A673 (cell line): ENCODE measurements around the gene TLE4. TPM values are rescaled to one million over a fixed set of nuclear protein-coding genes. Genes with fewer than 3 reads are reported as not detected.

Experiments used
- BruUV-seq: library from RNA; stranded (reverse); fragments of 400-500 nt; replicated peaks from 2 replicates; lab custom pipeline; 2021; lab: Mats Ljungman, UMichigan
- CTCF ChIA-PET: fragments of 300-600 bp; sonication (Branson Sonifier 250); formaldehyde crosslinking; loops from one replicate; lab custom pipeline; 2022; ENCODE audit warnings: antibody characterized with exemption; lab: Charles Lee
- POLR2A ChIA-PET: fragments of 300-600 bp; sonication (Branson Sonifier 250); formaldehyde crosslinking; loops from one replicate; lab custom pipeline; 2022; ENCODE audit warnings: antibody characterized with exemption; ENCODE audit not compliant: low non-redundant PET; lab: Charles Lee
- DNase-seq: peaks from one replicate; pipeline ENCODE4 v3.0.0-alpha.2; 2015; ENCODE audit warnings: low spot score
- H3K27ac ChIP-seq: fragments of 200-600 bp; sonication (generic); 2 replicates; pipeline ENCODE4 v1.5.1; 2016; ENCODE audit warnings: mixed run types, low read depth, mild to moderate bottlenecking, mixed read lengths, antibody characterized with exemption, low read length; ENCODE audit not compliant: poor library complexity, severe bottlenecking
- H3K27me3 ChIP-seq: fragments of 200-600 bp; sonication (generic); replicated peaks from 2 replicates; pipeline ENCODE4 v1.6.1; 2017; ENCODE audit warnings: mixed run types, low read depth, mild to moderate bottlenecking, mixed read lengths, antibody characterized with exemption, low read length; ENCODE audit not compliant: insufficient read depth, poor library complexity
- H3K36me3 ChIP-seq: fragments of 200-600 bp; sonication (generic); 2 replicates; pipeline ENCODE4 v1.6.1; 2016; ENCODE audit warnings: mixed run types, mild to moderate bottlenecking, mixed read lengths, antibody characterized with exemption, low read length; ENCODE audit not compliant: insufficient read depth, poor library complexity, severe bottlenecking
- H3K4me1 ChIP-seq: fragments of 200-600 bp; sonication (generic); 2 replicates; pipeline ENCODE4 v1.6.1; 2017; ENCODE audit warnings: mixed run types, mild to moderate bottlenecking, mixed read lengths, antibody characterized with exemption, low read length; ENCODE audit not compliant: insufficient read depth, poor library complexity, severe bottlenecking
- H3K4me3 ChIP-seq: fragments of 200-600 bp; sonication (generic); 2 replicates; pipeline ENCODE4 v1.5.1; 2016; ENCODE audit warnings: low read depth, mixed run types, mild to moderate bottlenecking, mixed read lengths, low read length; ENCODE audit not compliant: poor library complexity, severe bottlenecking
- H3K9me3 ChIP-seq: fragments of 200-600 bp; sonication (generic); 2 replicates; pipeline ENCODE4 v1.6.1; 2016; ENCODE audit warnings: mixed run types, low read depth, mild to moderate bottlenecking, mixed read lengths, antibody characterized with exemption, low read length; ENCODE audit not compliant: poor library complexity, severe bottlenecking
- EZH2 ChIP-seq: fragments of 200-600 bp; sonication (generic); IDR thresholded peaks from 2 replicates; pipeline ENCODE4 v1.6.1; 2017; ENCODE audit warnings: borderline replicate concordance, low read depth, mild to moderate bottlenecking, mixed read lengths, antibody characterized with exemption, low read length; ENCODE audit not compliant: poor library complexity, severe bottlenecking
- intact Hi-C: fragments of 100-400 bp; cut with micrococcal nuclease; formaldehyde crosslinking; loops from one replicate; pipeline ENCODE4 v1.10.0; 2022; ENCODE audit not compliant: unreplicated experiment
- total RNA-seq: library from RNA; stranded (reverse); gene quantifications from 2 replicates; pipeline ENCODE4 v1.2.3, GENCODE V29; 2021
- TF ChIP-seq, protein P1 (sequence below): fragments of 300-800, 200-600 bp; sonication (generic); conservative IDR thresholded peaks from 2 replicates; pipeline ENCODE4 v1.5.1; 2017; ENCODE audit warnings: low read depth, mild to moderate bottlenecking, antibody characterized with exemption, low read length, moderate library complexity, mixed read lengths

Gene TLE4
- total RNA-seq, 1 experiment from 2014 or later: 21.3 TPM

- peaks cover 46% of the 10 kb centered on the region for H3K4me1 ChIP-seq
- TF ChIP-seq, protein P1, sequence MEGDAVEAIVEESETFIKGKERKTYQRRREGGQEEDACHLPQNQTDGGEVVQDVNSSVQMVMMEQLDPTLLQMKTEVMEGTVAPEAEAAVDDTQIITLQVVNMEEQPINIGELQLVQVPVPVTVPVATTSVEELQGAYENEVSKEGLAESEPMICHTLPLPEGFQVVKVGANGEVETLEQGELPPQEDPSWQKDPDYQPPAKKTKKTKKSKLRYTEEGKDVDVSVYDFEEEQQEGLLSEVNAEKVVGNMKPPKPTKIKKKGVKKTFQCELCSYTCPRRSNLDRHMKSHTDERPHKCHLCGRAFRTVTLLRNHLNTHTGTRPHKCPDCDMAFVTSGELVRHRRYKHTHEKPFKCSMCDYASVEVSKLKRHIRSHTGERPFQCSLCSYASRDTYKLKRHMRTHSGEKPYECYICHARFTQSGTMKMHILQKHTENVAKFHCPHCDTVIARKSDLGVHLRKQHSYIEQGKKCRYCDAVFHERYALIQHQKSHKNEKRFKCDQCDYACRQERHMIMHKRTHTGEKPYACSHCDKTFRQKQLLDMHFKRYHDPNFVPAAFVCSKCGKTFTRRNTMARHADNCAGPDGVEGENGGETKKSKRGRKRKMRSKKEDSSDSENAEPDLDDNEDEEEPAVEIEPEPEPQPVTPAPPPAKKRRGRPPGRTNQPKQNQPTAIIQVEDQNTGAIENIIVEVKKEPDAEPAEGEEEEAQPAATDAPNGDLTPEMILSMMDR: no peak
- TF ChIP-seq EZH2: no peak
- intact Hi-C loops: loop anchor here (10.0 kb wide), 1 partner anchor 190 kb away; no protein-coding TSS in a partner anchor
- POLR2A ChIA-PET: no interaction called here
- no peaks in the 10 kb centered on the region for H3K36me3 ChIP-seq
- no peaks in the 10 kb centered on the region for H3K27me3 ChIP-seq
- no peaks in the 10 kb centered on the region for H3K9me3 ChIP-seq
- H3K4me3 ChIP-seq: no peak overlapping the region
- CTCF ChIA-PET: interaction anchor here (0.5 kb wide), 1 partner anchor 41 kb away, joined by 6 read pairs; no protein-coding TSS in a partner anchor
- peak overlapping the region; percentile 7 for H3K27ac ChIP-seq
- BruUV-seq: no TSS peak
- DNase-seq: no peak
Observed at GRCh38 chr9:79664375-79664831, 92.6 kb downstream of the TLE4 start.

DNA sequence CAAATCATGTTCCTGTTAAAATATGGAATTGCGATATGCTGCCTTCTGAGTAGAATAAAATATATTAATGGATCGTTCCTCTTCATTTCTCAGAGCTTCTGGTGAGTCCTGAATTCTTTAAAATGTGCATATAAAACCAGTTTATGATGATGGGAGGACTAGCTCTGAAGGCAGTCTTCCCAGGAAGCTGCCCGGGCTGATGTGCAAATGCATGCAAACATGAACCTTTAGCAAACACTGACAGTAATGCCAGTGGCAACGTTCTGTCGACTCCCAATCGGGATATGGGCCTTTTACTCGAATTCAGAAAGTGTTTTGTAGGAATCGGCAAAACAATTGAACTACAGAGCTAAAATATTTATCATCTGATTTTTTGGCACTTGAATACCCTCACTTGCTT lies 93.6 kb downstream of the TLE4 start:
- no peak overlapping the region for H3K27ac ChIP-seq
- H3K9me3 ChIP-seq: no peaks in the 10 kb centered on the region
- H3K4me3 ChIP-seq: no peak overlapping the region
- no peak for DNase-seq
- H3K36me3 ChIP-seq: no peaks in the 10 kb centered on the region
- no TSS peak for BruUV-seq
- H3K27me3 ChIP-seq: no peaks in the 10 kb centered on the region
- ChIA-PET POLR2A (no interaction called here), CTCF (no interaction called here)
- TF ChIP-seq EZH2: no peak
- TF ChIP-seq, protein P1: no peak
- intact Hi-C loops: loop anchor here (10.0 kb wide), 1 partner anchor 191 kb away; no protein-coding TSS in a partner anchor
- H3K4me1 ChIP-seq: peaks cover 46% of the 10 kb centered on the region

DNA sequence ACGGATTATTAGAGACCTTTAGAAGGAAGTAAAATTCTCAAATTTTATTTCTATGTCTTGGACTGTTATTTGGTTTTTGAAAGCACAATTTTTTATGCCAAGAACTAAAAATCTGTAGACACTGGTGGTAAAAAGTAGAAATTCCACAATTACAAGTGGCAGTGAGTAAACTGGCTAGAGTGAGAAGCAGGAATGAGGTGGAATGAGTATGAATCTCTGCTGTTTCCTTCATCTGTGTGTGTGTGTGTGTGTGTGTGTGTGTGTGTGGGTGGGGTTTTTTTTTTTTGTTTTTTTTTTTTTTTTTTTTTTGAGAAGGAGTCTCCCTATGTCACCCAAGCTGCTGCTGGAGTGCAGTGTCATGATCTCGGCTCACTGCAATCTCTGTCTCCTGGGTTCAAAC lies 94.2 kb downstream of the TLE4 start:
- Histone ChIP-seq H3K27ac (no peak overlapping the region), H3K36me3 (no peaks in the 10 kb centered on the region), H3K4me1 (peaks cover 42% of the 10 kb centered on the region), H3K9me3 (no peaks in the 10 kb centered on the region), H3K4me3 (no peak overlapping the region), H3K27me3 (no peaks in the 10 kb centered on the region)
- no peak for DNase-seq
- ChIA-PET CTCF (no interaction called here), POLR2A (no interaction called here)
- intact Hi-C loops: loop anchor here (10.0 kb wide), 1 partner anchor 191 kb away; no protein-coding TSS in a partner anchor
- TF ChIP-seq EZH2: no peak
- TF ChIP-seq, protein P1: no peak
- BruUV-seq: no TSS peak
